ENCODE data around the gene LPGAT1.
"Not testable (repeated sequence)": the region's sequence is repeated elsewhere in the genome, so short reads cannot be mapped to it uniquely, and the experiment has no call there.

Gene LPGAT1, protein sequence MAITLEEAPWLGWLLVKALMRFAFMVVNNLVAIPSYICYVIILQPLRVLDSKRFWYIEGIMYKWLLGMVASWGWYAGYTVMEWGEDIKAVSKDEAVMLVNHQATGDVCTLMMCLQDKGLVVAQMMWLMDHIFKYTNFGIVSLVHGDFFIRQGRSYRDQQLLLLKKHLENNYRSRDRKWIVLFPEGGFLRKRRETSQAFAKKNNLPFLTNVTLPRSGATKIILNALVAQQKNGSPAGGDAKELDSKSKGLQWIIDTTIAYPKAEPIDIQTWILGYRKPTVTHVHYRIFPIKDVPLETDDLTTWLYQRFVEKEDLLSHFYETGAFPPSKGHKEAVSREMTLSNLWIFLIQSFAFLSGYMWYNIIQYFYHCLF

GRCh38 chr1:211830328-211831142 lies at the start of gene LPGAT1:
Gene LPGAT1 (minus strand): TSS chr1:211830763. CDS start chr1:211829296, 1,467 bp downstream.
- peak in 1 of 2 experiments; percentile 4 for DNase-seq

DNA sequence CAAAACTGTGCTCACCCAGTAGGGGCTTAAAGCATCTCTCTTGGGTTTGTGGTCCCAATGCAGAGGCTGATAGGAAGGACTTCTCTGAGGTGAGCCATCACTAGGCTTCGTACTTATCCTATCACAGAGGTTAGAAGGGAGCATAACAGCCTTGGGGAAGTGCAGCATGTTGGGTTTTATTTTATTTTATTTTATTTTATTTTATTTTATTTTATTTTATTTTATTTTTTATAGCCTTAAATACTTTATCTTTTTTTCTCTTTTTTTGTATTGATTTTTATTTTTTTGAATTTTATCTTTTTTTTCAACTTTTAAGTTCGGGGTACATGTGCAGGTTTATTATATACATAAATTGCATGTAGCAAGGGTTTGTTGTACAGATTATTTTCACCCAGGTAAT lies 48.9 kb upstream of the LPGAT1 start:
- DNase-seq = no peak

DNA sequence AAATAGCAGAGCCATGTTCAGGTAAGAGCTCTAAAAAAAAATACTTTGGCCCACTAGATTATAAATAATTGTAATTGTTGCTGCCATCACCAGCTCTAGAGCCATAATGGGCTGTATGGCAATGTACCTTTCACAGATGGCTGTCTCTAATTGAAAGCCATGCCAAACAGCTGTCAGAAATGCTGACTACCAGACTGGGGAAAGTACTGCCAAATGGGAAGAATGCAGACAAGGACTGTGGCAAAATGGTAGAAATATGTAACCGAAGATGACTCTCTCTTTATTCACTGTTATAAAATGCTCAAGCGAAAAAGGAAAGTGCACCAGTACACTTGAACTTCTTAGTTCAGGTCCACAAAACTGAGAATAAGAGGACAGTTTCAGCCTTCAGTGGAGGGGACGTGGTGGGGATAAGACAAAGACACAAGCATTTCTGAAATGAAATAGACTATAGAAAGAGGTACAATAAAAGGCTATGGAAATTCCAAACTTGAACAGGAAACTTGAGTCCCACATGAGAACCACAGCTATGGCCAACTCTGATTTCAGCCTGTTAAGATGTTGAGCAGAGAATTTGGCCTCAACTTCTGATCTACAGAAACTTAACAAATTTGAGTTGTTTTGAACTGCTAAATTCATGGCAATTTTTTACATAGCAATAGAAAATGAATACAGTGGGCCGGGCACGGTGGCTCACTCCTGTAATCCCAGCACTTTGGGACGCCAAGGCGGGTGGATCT lies 46.5 kb upstream of the LPGAT1 start:
- no peak for DNase-seq

GRCh38 chr1:211875541-211875940 lies 45.0 kb upstream of the LPGAT1 start:
- DNase-seq = no peak

DNA sequence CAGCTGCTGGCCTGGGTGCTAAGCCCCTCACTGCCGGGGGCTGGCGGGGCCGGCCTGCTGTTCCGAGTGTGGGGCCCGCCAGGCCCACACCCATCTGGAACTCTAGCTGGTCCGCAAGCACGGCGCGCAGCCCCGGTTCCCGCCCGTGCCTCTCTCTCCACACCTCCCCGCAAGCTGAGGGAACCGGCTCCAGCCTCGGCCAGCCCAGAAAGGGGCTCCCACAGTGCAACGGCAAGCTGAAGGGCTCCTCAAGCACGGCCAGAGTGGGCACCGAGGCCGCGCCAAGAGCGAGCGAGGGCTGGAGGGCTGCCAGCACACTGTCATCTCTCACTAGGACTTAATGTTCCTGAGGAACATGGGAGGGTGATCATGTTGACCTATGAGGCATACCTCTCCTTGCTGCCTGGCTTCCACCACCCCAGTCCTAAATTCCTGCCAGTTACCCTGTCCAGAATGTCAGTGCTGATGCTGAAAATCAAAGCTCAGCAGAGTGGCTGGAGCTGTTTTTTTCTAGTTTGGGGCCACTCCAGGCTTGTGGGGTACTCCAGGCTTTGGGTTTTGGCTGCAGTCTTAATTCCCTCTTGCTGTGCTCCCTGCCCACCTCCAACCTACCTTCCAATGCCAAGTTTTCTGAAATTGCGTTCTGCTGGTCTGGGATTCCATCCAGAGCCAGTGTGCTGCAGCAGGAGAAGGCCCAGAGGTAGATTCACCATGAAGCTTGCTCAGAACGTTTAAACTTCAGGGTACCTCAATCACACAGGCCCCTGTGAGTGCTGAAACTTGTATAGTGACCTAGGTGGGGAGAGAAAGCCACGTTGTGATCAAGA lies 44.2 kb upstream of the LPGAT1 start:
- DNase-seq = no peak

DNA sequence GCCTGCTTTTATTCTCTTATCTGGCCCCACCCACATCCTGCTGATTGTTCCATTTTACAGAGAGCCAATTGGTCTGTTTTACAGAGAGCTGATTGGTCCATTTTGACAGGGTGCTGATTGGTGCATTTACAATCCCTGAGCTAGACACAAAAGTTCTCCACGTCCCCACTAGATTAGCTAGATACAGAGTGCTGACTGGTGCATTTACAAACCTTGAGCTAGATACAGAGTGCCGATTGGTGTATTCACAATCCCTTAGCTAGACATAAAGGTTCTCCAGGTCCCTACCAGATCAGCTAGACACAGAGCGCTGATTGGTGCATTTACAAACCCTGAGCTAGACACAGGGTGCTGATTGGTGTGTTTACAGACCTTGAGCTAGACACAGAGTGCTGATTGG lies 43.2 kb upstream of the LPGAT1 start:
- not testable (repeated sequence) for DNase-seq

GRCh38 chr1:211870156-211870555 lies 39.6 kb upstream of the LPGAT1 start:
- DNase-seq = no peak

- DNase-seq = no peak
Observed at GRCh38 chr1:211865180-211865579, 34.6 kb upstream of the LPGAT1 start.

DNA sequence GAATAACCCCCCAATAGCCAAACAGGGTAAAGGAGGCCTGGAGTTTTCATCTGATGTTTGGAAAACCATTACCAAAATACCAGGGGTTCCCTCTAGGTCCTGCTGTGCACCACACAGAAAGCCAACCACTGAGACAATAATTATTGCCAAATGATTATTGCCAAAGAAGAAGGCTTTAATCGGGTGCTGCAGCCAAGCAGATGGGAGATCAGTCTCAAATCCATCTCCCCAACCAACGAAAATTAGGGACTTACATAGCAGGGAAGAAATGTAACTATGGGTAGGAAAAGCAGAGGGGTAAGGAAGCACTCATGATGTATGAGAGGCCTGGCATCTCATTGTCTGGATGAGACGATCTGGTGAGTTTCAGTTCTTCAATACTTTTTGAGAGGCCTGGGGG lies 28.8 kb upstream of the LPGAT1 start:
- no peak for DNase-seq

GRCh38 chr1:211851174-211851573 lies 20.6 kb upstream of the LPGAT1 start:
- DNase-seq = no peak

- no peak for DNase-seq
Observed at GRCh38 chr1:211843507-211844298, 13.1 kb upstream of the LPGAT1 start.

DNA sequence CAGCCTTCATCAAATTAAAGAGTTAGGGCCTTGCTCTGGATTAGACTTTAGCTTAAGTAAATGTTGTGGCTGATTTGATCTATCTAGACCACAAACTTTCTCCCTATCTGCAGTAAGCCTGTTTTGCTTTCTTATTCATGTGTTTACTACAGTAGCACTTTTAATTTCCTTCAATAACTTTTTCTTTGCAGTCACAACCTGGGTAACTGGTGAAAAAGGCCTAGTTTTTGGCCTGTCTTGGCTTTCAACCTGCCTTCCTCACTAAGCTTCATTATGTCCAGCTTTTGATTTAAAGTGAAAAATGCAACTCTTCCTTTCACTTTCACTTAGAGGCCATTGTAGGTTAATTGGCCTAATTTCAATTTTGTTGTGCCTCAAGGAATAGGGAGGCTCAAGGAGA lies 12.5 kb upstream of the LPGAT1 start:
- no peak for DNase-seq

- no peak for DNase-seq
Observed at GRCh38 chr1:211842518-211842917, 12.0 kb upstream of the LPGAT1 start.

DNA sequence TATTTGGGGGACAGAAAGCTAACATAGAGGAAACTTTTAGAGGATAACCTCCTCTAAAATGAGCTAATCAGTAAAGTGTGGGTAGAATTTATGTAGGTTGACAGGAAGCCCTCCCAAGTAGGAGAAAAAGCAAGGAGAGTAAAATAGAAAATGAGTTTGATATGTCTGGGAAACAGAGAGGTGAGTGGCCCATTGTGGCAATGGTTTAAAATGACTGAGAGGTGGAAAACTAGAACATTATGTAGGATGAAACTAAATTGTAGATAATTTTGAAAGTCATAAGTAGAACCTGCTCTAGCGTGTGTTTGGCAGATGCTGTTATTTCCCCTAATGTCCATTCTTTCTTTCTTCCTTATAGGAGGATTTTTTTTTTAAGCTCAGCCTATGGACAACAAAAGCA lies 8.5 kb upstream of the LPGAT1 start:
- DNase-seq = no peak

- DNase-seq = no peak
Observed at GRCh38 chr1:211833174-211833820, 2.7 kb upstream of the LPGAT1 start.

DNA sequence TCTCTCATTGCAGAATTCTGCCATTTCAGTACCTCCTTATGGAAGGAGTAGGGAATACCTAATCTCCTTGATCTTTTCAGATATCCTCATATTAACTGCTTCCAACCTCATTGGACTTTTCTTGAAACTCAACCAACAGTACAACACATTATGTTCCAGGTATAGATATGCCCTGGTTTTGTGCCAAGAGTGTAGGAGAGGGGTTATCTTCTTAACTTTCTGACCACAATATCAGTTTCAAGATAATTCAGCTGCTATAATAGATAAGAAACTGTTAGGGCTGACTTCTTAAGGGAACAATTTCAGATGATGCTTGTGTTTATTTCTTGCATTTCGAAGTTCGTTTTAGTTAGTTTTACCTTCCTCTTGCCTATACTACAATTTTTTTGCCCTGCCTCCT lies 2.1 kb upstream of the LPGAT1 start:
- no peak for DNase-seq

- DNase-seq = peak; percentile 16 to 79
Observed at GRCh38 chr1:211831558-211832323, 1.2 kb upstream of the LPGAT1 start.

DNA sequence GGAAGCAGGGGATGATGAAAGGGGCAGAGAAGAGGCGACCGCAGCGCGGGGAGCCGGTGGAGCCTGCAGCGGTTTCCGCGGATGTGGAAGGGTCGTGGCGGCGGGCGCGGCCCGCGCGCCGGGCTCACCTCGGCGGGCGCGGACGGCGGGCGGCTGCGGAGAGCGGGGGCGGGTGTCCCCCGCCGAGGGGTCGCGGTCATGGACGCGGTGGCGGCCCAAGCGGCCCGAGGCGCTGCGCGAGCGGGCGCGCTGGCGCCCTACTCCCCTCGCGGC lies 572 bp downstream of the LPGAT1 start:
- no peak for DNase-seq

- DNase-seq = no peak
Observed at GRCh38 chr1:211829343-211830054, 1.1 kb downstream of the LPGAT1 start.

Measured in cerebellar nuclear complex (tissue), 1 donor.